Neural progenitor cell (in vitro differentiated cells): Measurements from ENCODE around the gene PPARG. TPM values are rescaled to one million over a fixed set of nuclear protein-coding genes. Genes with fewer than 3 reads are reported as not detected.
A peak's percentile ranks its signal among the peaks of the same experiment; 100 is the strongest.
"Not testable (repeated sequence)": the region's sequence is repeated elsewhere in the genome, so short reads cannot be mapped to it uniquely, and the experiment has no call there.

Experiments used
- DNase-seq: peaks from one replicate; pipeline ENCODE4 v3.0.0-alpha.2; 2016; ENCODE audit warnings: low spot score
- H2AFZ ChIP-seq: fragments of 200-600 bp; sonication (generic); replicated peaks from 2 replicates; pipeline ENCODE4 v1.6.1; 2016; ENCODE audit warnings: antibody characterized with exemption
- H3F3A ChIP-seq: fragments of 200-600 bp; sonication (generic); 2 replicates; pipeline ENCODE4 v1.6.1; 2016; ENCODE audit warnings: antibody characterized with exemption, low read depth
- H3K27ac ChIP-seq: fragments of 200-600 bp; sonication (generic); 2 replicates; pipeline ENCODE4 v1.5.1; 2016; ENCODE audit warnings: mild to moderate bottlenecking
- H3K27me3 ChIP-seq: fragments of 200-600 bp; sonication (generic); 2 replicates; pipeline ENCODE4 v1.6.1; 2016; ENCODE audit warnings: mild to moderate bottlenecking, moderate library complexity
- H3K36me3 ChIP-seq: fragments of 200-600 bp; sonication (generic); 2 replicates; pipeline ENCODE4 v1.5.1; 2016
- H3K4me1 ChIP-seq: fragments of 200-600 bp; sonication (generic); 2 replicates; pipeline ENCODE4 v1.6.1; 2016; ENCODE audit warnings: mixed run types
- H3K4me2 ChIP-seq: fragments of 200-600 bp; sonication (generic); 2 replicates; pipeline ENCODE4 v1.6.1; 2016
- H3K4me3 ChIP-seq: fragments of 200-600 bp; sonication (generic); 2 replicates; pipeline ENCODE4 v1.5.1; 2016
- H3K79me2 ChIP-seq: fragments of 200-600 bp; sonication (generic); 2 replicates; pipeline ENCODE4 v1.6.1; 2016; ENCODE audit warnings: low read depth
- H3K9ac ChIP-seq: fragments of 200-600 bp; sonication (generic); 2 replicates; pipeline ENCODE4 v1.6.1; 2016
- H3K9me3 ChIP-seq: fragments of 200-600 bp; sonication (generic); 2 replicates; pipeline ENCODE4 v1.5.1; 2016; ENCODE audit warnings: low read depth
- H4K20me1 ChIP-seq: fragments of 200-600 bp; sonication (generic); 2 replicates; pipeline ENCODE4 v1.6.1; 2016; ENCODE audit warnings: low read depth
- H3K27ac Mint-ChIP-seq: 3 replicates; pipeline ENCODE4 v1.8.0; 2021; ENCODE audit warnings: mixed read lengths
- H3K27me3 Mint-ChIP-seq: 2 replicates; pipeline ENCODE4 v1.8.0; 2022; ENCODE audit warnings: low read depth, mild to moderate bottlenecking, inconsistent platforms, moderate library complexity, mixed read lengths; ENCODE audit not compliant: insufficient read depth
- H3K36me3 Mint-ChIP-seq: 3 replicates; pipeline ENCODE4 v1.8.0; 2021; ENCODE audit warnings: mixed read lengths
- H3K4me1 Mint-ChIP-seq: 3 replicates; pipeline ENCODE4 v1.8.0; 2021; ENCODE audit warnings: mixed read lengths
- H3K4me3 Mint-ChIP-seq: 3 replicates; pipeline ENCODE4 v1.8.0; 2021; ENCODE audit warnings: mild to moderate bottlenecking, moderate library complexity, mixed read lengths
- H3K9me3 Mint-ChIP-seq: 3 replicates; pipeline ENCODE4 v1.8.0; 2020; ENCODE audit warnings: mixed read lengths
- CTCF ChIP-seq: fragments of 200-600 bp; sonication (generic); IDR thresholded peaks from 2 replicates; pipeline ENCODE4 v1.5.1; 2017; ENCODE audit warnings: antibody characterized with exemption, mild to moderate bottlenecking
- EZH2 ChIP-seq: fragments of 200-600 bp; sonication (generic); IDR thresholded peaks from 2 replicates; pipeline ENCODE4 v1.6.1; 2017; ENCODE audit warnings: antibody characterized with exemption, mild to moderate bottlenecking, moderate library complexity
- EZH2phosphoT487 ChIP-seq: fragments of 200-600 bp; sonication (generic); IDR thresholded peaks from 2 replicates; pipeline ENCODE4 v1.6.1; 2017; ENCODE audit warnings: antibody characterized with exemption
- total RNA-seq: library from RNA; depleted of rRNA; stranded (reverse); fragments of >200 nt; gene quantifications from 2 replicates; pipeline ENCODE4 v1.2.3, GENCODE V29; 2015; ENCODE audit warnings: low replicate concordance

The PPARG gene
- total RNA-seq, 1 donor from 2014 or later: not detected

GRCh38 chr3:12468757-12469156, 179.9 kb downstream of the PPARG start:
- TF ChIP-seq CTCF (no peak), EZH2 (no peak)
- no peaks in the 10 kb centered on the region for H3K9me3 Mint-ChIP-seq
- H3K4me1 Mint-ChIP-seq: peaks cover 6% of the 10 kb centered on the region
- Histone ChIP-seq H3K9me3 (no peaks in the 10 kb centered on the region), H3K9ac (no peak overlapping the region), H3K4me3 (no peak overlapping the region), H3K27ac (no peak overlapping the region), H4K20me1 (no peaks in the 10 kb centered on the region), H3K4me2 (no peak overlapping the region), H2AFZ (peak overlapping the region; percentile 24), H3K4me1 (no peaks in the 10 kb centered on the region), H3K36me3 (no peaks in the 10 kb centered on the region), H3F3A (no peaks in the 10 kb centered on the region), H3K27me3 (no peaks in the 10 kb centered on the region), H3K79me2 (no peaks in the 10 kb centered on the region)
- H3K36me3 Mint-ChIP-seq: no peaks in the 10 kb centered on the region
- no peak overlapping the region for H3K4me3 Mint-ChIP-seq
- no peaks in the 10 kb centered on the region for H3K27me3 Mint-ChIP-seq
- no peak for DNase-seq
- no peak overlapping the region for H3K27ac Mint-ChIP-seq

GRCh38 chr3:12469222-12469621, 180.4 kb downstream of the PPARG start:
- H3K9me3 ChIP-seq, H3K9me3 Mint-ChIP-seq, H2AFZ ChIP-seq, H3K27ac ChIP-seq, H3K9ac ChIP-seq, H3K4me1 Mint-ChIP-seq, H3K79me2 ChIP-seq, H3K27ac Mint-ChIP-seq, H3K36me3 Mint-ChIP-seq, H3F3A ChIP-seq, DNase-seq, H3K4me1 ChIP-seq, H3K27me3 ChIP-seq, H3K4me2 ChIP-seq, H3K4me3 ChIP-seq, H4K20me1 ChIP-seq, H3K4me3 Mint-ChIP-seq, H3K27me3 Mint-ChIP-seq, H3K36me3 ChIP-seq: not testable (repeated sequence)

GRCh38 chr3:12470111-12470510, 181.2 kb downstream of the PPARG start:
- Histone ChIP-seq H4K20me1 (no peaks in the 10 kb centered on the region), H3K79me2 (no peaks in the 10 kb centered on the region), H3K4me1 (no peaks in the 10 kb centered on the region), H3K4me3 (no peak overlapping the region), H3K27me3 (no peaks in the 10 kb centered on the region), H2AFZ (no peak overlapping the region), H3K9me3 (no peaks in the 10 kb centered on the region), H3K27ac (no peak overlapping the region), H3F3A (no peaks in the 10 kb centered on the region), H3K4me2 (no peak overlapping the region), H3K36me3 (no peaks in the 10 kb centered on the region), H3K9ac (no peak overlapping the region)
- no peaks in the 10 kb centered on the region for H3K9me3 Mint-ChIP-seq
- H3K27ac Mint-ChIP-seq: no peak overlapping the region
- peaks cover 6% of the 10 kb centered on the region for H3K4me1 Mint-ChIP-seq
- TF ChIP-seq EZH2phosphoT487: no peak
- no peak for TF ChIP-seq EZH2
- TF ChIP-seq CTCF: no peak
- no peak for DNase-seq
- no peak overlapping the region for H3K4me3 Mint-ChIP-seq
- H3K36me3 Mint-ChIP-seq: no peaks in the 10 kb centered on the region
- no peaks in the 10 kb centered on the region for H3K27me3 Mint-ChIP-seq

GRCh38 chr3:12470680-12471079, 181.8 kb downstream of the PPARG start:
- Mint-ChIP-seq H3K4me1 (peaks cover 6% of the 10 kb centered on the region), H3K4me3 (no peak overlapping the region), H3K27ac (no peak overlapping the region), H3K27me3 (no peaks in the 10 kb centered on the region), H3K9me3 (no peaks in the 10 kb centered on the region), H3K36me3 (no peaks in the 10 kb centered on the region)
- H3F3A ChIP-seq: no peaks in the 10 kb centered on the region
- no peak overlapping the region for H3K4me2 ChIP-seq
- H3K4me3 ChIP-seq: no peak overlapping the region
- H3K27me3 ChIP-seq: no peaks in the 10 kb centered on the region
- H3K27ac ChIP-seq: no peak overlapping the region
- no peaks in the 10 kb centered on the region for H3K36me3 ChIP-seq
- H3K9ac ChIP-seq: no peak overlapping the region
- no peak overlapping the region for H2AFZ ChIP-seq
- H3K9me3 ChIP-seq: no peaks in the 10 kb centered on the region
- H3K4me1 ChIP-seq: no peaks in the 10 kb centered on the region
- no peaks in the 10 kb centered on the region for H3K79me2 ChIP-seq
- no peaks in the 10 kb centered on the region for H4K20me1 ChIP-seq
- no peak for TF ChIP-seq EZH2
- TF ChIP-seq CTCF: no peak
- TF ChIP-seq EZH2phosphoT487: no peak
- no peak for DNase-seq
